ENCODE measurements around the gene SYT12. TPM values are rescaled to one million over a fixed set of nuclear protein-coding genes. Genes with fewer than 3 reads are reported as not detected.

Gene SYT12
- total and polyA plus RNA-seq, 7 donors = under 0.01 to 1.1 (median 0.92) TPM; not detected in 4

DNA sequence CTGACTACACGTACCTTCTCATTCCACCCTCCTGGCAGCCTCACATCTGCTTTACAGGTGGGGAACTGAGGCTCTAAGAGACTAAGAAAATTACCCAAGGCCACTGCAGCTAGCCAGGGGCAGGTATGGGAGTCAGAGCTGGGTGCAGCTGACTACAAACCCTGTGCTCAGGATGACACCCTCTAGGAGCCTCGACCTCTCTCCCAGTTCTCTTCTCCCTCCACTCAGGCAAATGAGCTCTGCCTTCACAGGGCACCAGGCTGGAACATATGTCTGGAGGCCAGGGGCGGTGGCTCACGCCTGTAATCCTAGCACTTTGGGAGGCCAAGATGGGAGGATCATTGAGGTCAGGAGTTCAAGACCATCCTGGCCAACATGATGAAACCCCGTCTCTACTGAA lies 4.0 kb downstream of the SYT12 start:
- Histone ChIP-seq H3K27me3 (peaks cover 5 to 37% (median 25%) of the 10 kb centered on the region in 3 donors), H3K27ac (no peak overlapping the region), H3K4me3 (no peak overlapping the region), H3K4me1 (peaks cover 0 to 20% (median 17%) of the 10 kb centered on the region in 4 donors), H3K36me3 (no peaks in the 10 kb centered on the region), H3K9me3 (no peaks in the 10 kb centered on the region)
- intact Hi-C loops (cut with DNase I) = no loop called here
- 88 to 89% methylated on average over 5 of the region's 5 CpGs for WGBS, 2 donors
- TF ChIP-seq POLR2A (IDR thresholded peaks at IDR 0.05) = no peak
- TF ChIP-seq EP300 (IDR thresholded peaks at IDR 0.05) = no peak
- TF ChIP-seq, protein P1, sequence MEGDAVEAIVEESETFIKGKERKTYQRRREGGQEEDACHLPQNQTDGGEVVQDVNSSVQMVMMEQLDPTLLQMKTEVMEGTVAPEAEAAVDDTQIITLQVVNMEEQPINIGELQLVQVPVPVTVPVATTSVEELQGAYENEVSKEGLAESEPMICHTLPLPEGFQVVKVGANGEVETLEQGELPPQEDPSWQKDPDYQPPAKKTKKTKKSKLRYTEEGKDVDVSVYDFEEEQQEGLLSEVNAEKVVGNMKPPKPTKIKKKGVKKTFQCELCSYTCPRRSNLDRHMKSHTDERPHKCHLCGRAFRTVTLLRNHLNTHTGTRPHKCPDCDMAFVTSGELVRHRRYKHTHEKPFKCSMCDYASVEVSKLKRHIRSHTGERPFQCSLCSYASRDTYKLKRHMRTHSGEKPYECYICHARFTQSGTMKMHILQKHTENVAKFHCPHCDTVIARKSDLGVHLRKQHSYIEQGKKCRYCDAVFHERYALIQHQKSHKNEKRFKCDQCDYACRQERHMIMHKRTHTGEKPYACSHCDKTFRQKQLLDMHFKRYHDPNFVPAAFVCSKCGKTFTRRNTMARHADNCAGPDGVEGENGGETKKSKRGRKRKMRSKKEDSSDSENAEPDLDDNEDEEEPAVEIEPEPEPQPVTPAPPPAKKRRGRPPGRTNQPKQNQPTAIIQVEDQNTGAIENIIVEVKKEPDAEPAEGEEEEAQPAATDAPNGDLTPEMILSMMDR (IDR thresholded peaks at IDR 0.05) = no peak
- TF ChIP-seq POLR2AphosphoS5 (IDR thresholded peaks at IDR 0.05) = no peak
- no peak for DNase-seq

DNA sequence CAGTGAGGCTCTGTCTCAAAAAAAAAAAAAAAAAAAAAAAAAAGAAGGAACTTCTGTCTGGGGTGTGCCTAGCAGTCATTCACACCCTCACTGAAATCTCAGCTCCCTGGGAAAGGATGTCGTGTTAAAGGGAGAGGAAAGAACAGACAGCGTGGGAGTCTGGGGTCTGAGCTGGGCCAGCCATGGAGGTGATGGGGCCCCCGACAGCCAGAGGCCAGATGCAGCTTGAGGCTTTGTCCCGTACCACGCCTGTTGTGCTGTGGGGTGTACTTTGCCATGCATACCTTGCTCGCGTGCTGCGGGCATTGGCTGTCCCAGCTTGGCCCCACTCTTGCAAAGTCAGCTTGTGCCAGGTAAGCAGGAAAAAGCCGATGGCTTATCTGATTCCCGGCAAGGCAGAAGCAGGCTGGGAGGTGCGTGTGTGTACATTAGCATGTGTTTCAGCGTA lies 4.6 kb downstream of the SYT12 start:
- H3K27ac ChIP-seq = no peak overlapping the region
- no peaks in the 10 kb centered on the region for H3K9me3 ChIP-seq
- TF ChIP-seq EP300 (IDR thresholded peaks at IDR 0.05) (no peak), POLR2AphosphoS5 (IDR thresholded peaks at IDR 0.05) (no peak), POLR2A (IDR thresholded peaks at IDR 0.05) (no peak)
- TF ChIP-seq, protein P1 (IDR thresholded peaks at IDR 0.05) = no peak
- H3K36me3 ChIP-seq = no peaks in the 10 kb centered on the region
- WGBS, 2 donors = 76 to 82% methylated on average over 12 of the region's 12 CpGs
- peaks cover 5 to 31% (median 21%) of the 10 kb centered on the region in 3 donors for H3K27me3 ChIP-seq
- no peak overlapping the region for H3K4me3 ChIP-seq
- no peak for DNase-seq
- H3K4me1 ChIP-seq = peaks cover 0 to 15% (median 13%) of the 10 kb centered on the region in 4 donors
- intact Hi-C loops (cut with DNase I) = no loop called here

DNA sequence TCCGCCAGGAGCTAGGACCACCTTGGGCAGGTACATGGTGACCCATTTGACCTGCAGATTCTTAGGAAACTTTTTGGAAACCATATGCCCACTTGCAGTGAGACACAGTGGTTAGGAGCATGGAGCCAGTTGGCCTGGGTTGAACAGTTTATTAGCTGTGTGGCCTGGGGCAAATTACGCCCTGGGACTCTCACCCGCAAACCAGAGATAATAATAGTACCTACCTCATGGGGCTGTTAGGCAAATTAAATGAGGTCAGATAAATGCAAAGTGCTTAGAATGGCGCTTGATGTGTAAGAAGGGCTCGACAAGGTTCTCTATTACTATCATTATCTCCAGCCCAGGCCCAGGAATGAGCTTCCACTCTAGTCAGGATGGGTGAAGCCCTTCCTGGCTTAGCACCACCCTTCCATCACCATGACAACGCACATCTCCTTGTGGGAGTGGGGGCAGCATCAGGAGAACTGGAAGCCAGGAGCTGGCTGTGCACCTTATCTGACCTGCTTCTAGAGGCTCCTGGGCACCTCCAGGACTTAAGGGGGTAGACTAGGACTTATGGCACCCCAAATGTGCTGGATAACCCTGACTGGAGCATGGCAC lies 5.1 kb downstream of the SYT12 start:
- Histone ChIP-seq H3K9me3 (no peaks in the 10 kb centered on the region), H3K4me1 (peaks cover 0 to 13% (median 9%) of the 10 kb centered on the region in 4 donors), H3K27me3 (peaks cover 5 to 26% (median 16%) of the 10 kb centered on the region in 3 donors), H3K27ac (no peak overlapping the region), H3K36me3 (no peaks in the 10 kb centered on the region), H3K4me3 (no peak overlapping the region)
- intact Hi-C loops (cut with DNase I) = no loop called here
- DNase-seq = no peak
- 84 to 86% methylated on average over 6 of the region's 6 CpGs for WGBS, 2 donors
- TF ChIP-seq EP300 (IDR thresholded peaks at IDR 0.05) (no peak), POLR2A (IDR thresholded peaks at IDR 0.05) (no peak), POLR2AphosphoS5 (IDR thresholded peaks at IDR 0.05) (no peak)
- TF ChIP-seq, protein P1 (IDR thresholded peaks at IDR 0.05) = no peak

DNA sequence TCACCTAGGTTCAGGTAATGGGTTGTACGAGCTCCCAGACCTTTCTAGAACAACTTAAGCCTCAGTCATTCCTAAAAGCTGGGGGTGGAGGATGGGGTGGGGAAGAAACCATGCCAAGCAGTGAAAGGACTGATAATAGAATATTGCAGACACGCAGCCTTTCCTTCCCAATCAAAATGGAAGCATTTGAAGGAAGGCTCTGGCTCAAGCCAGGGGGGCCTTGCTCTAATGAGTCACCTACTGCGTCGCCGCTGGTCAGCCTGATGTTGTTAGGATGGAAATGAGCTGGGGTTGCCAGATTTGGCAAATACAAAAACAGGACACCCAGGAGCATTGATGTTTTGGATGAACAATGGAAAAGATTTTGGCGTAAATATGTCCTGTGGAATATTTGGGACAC lies 6.2 kb downstream of the SYT12 start:
- H3K4me1 ChIP-seq = peaks cover 0 to 10% (median 3%) of the 10 kb centered on the region in 4 donors
- no peak overlapping the region for H3K4me3 ChIP-seq
- intact Hi-C loops (cut with DNase I) = no loop called here
- WGBS, 2 donors = 83 to 85% methylated on average over 6 of the region's 6 CpGs
- H3K36me3 ChIP-seq = no peaks in the 10 kb centered on the region
- DNase-seq = no peak
- no peak overlapping the region for H3K27ac ChIP-seq
- TF ChIP-seq POLR2A (IDR thresholded peaks at IDR 0.05) (no peak), EP300 (IDR thresholded peaks at IDR 0.05) (no peak), POLR2AphosphoS5 (IDR thresholded peaks at IDR 0.05) (no peak)
- TF ChIP-seq, protein P1 (IDR thresholded peaks at IDR 0.05) = no peak
- H3K27me3 ChIP-seq = peaks cover 0 to 16% (median 7%) of the 10 kb centered on the region in 3 donors
- H3K9me3 ChIP-seq = no peaks in the 10 kb centered on the region

All from sigmoid colon (tissue), 7 donors.